NCI-H2196 (cell line): Measurements from ENCODE around the gene RSAD1.
A peak's percentile ranks its signal among the peaks of the same experiment; 100 is the strongest.

ENCODE experiments used
- DNase-seq: peaks from one replicate; lab custom pipeline; 2025; ENCODE audit not compliant: unreplicated experiment; lab: John Stamatoyannopoulos, UW

The RSAD1 gene

GRCh38 chr17:50488880-50489279 lies 10.2 kb downstream of the RSAD1 start:
- no peak for DNase-seq

- DNase-seq: no peak
Observed at GRCh38 chr17:50491505-50491904, 12.8 kb downstream of the RSAD1 start.

DNA sequence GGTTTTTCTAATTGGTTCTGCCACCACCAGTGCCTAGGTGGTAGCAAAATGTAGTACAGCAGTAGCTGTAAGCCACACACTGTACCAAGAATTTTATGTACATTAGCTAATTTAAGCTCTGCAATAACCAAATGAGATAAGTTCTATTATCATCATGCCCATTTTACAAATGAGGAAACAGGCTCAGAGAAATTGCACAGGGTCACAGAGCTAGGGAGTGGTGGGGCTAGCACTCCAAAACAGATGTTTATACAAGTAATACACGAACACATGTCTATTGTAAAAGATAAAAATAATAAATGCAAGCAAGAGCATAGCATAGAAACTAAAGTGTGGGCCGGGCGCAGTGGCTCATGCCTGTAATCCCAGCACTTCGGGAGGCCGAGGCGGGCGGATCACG lies 13.6 kb downstream of the RSAD1 start:
- DNase-seq: no peak

DNA sequence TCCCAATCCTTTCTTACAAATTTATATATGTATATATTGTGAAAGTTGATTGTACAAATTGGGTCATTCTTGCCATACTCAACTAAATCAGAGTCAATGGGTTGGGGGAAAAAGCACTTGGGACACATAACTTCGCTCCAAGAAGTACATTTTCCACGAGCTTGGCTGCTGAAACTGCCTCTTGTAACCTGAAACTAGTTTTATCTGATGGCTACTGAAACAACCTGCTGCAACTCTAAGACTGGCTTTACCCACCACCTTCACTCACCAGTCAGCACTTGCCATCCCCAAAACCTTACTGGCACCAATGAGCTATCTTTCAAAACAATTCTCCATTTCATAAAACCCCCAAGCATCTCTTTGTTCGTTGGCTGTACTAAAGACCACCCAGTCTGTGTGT lies 15.1 kb downstream of the RSAD1 start:
- no peak for DNase-seq

DNA sequence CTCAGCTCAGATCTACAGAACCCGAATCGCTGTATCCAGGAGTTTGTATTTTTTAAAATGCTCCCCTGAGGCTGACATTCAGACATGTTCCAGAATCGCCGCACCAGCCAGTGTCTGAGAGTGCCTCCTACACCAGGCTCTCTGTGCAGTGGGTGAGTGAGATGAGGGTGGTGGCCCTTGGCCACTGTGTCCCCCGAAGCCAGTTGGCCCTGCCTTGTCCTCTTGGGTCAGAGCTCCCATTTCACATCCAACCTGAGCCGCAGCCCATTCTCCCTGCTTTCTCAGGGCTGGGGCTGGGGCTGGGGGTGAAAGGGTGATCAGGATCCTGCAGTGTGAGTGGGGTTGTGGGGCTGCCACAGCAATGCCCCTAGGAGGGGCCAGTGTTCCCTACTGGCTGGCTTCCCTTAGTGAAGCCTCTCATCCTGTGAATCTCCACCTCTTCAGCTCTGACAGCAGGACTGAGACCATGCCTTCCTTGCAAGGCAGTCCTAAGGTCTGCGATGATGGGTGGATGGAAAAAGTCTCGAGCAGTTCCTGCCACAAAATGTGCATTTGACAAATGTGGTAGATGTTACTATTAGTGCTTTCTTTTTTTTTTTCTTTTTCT lies 16.7 kb downstream of the RSAD1 start:
- no peak for DNase-seq

- DNase-seq: no peak
Observed at GRCh38 chr17:50495918-50496317, 17.3 kb downstream of the RSAD1 start.

GRCh38 chr17:50498021-50498874 lies 19.6 kb downstream of the RSAD1 start:
- no peak for DNase-seq

GRCh38 chr17:50499270-50499669 lies 20.6 kb downstream of the RSAD1 start:
- no peak for DNase-seq

GRCh38 chr17:50499721-50500120 lies 21.1 kb downstream of the RSAD1 start:
- DNase-seq: no peak

DNA sequence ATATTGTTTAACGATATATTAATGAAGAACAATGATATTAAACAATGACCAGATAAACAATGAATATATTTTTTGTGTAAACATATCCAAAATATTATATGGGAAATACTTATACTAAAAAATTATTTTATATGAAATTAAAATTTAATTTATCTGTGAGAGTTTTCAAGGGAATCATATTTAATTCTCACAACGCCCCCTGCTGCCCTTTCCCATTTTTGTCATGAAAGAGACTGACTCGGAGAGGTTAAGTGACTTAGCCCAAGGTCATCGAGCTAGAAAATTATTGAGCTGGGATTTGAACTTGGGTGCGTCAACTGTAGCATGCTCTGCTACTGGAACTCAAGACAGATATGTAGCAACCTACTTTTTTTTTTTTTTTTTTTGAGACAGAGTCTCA lies 22.4 kb downstream of the RSAD1 start:
- peak; percentile 23 for DNase-seq

DNA sequence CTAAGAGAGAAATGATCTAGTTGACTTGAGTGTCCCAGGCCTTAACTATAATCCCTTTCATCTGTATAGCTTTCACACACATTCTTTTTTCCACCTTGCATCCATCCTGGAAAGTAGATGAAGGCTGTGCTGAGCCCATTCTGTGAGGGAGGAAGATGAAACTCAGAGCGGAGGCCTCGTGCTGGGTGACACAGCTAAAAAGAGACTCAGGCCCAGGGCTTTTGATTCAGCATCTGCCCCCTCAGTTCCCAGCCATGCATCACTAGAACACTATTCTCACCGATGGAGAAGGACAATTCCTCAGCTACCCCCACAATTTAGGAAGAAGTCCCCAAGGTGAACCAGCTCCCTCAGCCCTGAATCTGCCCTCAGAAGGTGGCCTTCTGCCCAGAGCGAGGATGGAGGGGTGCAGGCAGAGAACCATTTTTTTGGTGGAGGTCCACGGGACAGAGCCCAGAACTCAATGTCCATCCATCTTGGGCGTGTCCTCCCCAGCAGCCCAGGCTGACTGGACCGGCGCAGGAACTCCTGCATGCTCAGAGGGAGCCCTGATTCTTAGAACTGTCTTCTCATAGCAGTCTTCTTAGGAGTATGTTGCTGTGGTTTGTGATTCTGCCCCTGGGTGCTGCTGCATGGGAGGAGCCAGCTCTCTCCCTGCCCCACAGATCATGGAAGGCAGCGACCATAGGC lies 23.8 kb downstream of the RSAD1 start:
- no peak for DNase-seq

GRCh38 chr17:50505591-50506130 lies 27.0 kb downstream of the RSAD1 start:
- DNase-seq: no peak

GRCh38 chr17:50506298-50506697 lies 27.6 kb downstream of the RSAD1 start:
- DNase-seq: no peak

DNA sequence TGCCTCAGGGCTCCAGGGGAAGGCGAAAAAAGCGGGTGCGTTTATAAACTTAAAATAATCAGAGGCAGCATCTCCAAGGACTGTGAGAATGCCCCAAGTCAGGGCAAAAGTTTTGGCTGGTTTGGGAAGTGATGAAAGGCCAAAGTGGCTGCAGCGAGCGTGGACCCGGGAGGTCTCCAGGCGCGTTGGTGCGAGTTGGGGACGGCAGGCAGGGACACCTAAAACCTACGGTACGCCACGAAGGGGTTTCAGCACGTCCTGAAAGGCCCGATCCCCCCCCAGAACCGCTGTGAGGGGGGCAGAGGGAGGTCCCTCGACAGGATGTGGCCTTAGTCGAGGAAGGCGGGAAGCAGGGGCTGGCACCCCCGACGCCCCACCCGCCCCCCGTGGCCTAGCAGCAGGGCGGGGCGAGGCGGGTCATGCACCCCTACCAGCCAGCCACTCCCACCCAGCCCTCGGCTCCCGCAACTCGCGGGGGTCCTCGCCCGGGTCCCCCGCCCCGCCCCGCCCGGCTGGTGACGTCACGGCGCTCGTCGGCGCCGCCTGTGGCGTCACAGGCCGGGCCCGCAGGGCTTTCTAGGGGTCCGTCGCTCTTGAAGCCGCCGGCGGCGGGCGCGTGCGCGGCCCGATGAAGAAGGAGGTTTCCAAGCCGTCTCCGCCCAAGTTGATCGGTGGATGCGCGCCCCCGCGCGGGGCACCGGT lies 29.4 kb downstream of the RSAD1 start, which contains the start of gene MYCBPAP:
TSS of gene MYCBPAP (plus strand) at position 569 of the 702 bp plus-strand sequence. CDS start 236 bp downstream, outside the sequence.
- peak; percentile 82 for DNase-seq

DNA sequence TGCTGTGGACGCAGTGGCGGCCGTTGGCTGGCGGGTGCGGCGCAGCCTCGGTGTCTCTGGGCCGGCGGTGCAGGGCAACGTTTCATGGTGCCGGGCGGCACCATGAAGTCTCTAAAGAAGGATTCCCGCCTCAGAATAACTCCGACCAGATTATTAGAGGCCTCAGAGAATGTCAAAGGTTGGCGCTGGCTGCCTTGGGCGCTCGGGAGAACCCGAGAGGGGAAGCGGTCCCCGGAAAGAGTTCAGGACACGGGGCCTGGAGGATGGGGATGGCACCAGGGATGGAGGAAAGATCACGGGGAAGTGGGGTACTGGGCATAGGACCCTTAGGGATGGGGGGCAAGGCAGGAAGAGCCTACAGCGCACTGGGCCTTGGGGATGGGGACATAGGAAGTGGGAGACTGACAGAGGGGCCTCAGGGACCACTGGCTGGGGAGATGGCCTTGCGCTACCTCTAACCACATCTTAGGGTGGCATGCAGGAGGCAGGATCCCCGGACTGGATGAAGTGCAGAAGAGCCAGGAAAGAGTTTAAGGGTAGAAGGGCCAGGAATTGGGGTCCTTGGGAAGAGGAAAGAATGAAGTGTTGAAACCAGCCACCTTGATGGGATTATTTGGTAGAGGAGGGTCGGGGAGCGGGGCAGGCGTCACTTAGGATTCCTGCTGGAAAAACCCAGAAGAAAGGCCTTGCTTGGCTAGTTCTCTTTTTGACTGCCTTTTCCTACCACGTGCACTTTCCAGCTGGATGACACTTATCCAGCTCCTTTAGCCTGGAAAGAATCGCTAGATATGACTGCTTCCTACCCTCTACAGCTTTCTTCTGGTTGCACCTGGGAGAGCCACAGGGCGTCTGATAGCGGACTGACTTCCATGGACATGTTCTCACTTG lies 30.2 kb downstream of the RSAD1 start:
- DNase-seq: no peak

DNA sequence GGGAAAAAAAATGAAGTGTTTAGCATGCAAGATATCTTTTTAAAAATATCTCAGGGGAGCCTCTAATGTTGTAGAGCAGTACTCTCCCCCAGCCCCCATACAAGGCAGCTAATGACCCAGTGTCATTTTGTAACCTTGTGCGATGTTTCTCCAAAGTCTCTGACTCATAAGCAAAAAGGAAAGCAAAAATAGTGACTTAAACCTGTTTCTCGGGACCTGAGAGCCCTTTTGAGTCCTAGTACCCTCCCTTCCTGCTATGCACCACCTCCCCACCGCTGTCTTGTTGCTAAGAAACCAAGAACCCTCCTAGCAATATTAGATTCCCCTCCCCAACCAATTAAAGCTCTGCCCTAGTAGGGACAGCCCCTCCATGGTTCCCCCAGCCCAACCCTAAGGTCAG lies 32.4 kb downstream of the RSAD1 start:
- DNase-seq: no peak

DNA sequence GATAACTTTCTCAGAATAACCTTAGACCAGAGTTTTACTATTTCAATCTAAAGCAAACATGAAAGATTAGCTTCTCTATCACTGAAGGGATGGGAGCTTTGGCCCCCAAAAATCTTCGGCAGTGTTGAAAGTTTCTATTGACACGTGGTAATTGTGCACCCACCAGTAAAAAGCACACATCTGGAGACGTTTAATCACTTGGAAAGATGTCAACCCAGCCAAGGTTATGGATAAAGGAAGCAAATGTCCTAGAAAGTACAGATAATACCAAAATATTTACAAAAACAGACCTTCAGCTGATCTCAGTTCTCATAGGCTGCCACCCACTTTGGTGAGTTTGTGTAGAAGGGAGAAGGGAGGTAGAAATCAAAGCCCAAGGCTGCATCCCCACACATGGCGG lies 34.8 kb downstream of the RSAD1 start:
- DNase-seq: no peak

GRCh38 chr17:50514388-50514787 lies 35.7 kb downstream of the RSAD1 start:
- DNase-seq: no peak

DNA sequence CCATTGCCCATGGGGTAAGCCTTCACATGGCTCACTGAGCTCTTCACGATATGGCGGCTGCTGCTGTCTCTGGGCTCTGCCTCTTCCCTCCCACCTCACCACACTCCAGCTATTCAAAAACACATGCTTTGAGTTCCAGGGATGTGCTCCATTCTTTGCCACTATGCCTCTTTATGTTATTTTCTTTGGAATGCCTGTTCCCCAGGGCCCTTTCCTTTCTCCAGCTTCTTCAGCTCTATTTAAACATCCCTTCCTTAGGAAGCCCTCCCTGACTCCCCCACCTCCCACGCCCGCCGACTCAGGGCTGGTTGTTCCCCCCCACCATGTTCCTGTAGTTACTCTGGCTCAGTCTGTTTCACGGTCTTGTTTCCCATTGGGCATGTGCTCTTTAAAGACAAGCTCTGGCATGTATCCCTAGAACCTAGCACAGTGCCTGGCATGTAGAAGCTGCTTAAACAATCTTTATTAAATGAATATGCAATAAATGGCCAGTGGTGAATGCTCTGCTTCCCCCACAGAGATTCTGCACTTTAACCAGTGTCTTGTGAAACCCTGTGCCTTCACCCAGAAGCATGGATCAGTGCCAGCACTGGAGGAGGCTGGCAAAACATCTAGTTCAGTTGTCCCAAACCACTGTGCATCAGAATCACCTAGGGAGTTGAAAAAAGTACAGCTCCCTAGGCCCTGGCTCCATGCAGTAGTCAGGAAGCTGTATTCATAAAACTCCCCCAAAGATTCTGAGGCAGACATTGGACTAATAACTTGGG lies 36.5 kb downstream of the RSAD1 start:
- DNase-seq: no peak
